Measurements from ENCODE around the gene PLLP. TPM values are rescaled to one million over a fixed set of nuclear protein-coding genes. Genes with fewer than 3 reads are reported as not detected.
"Not testable (repeated sequence)": the region's sequence is repeated elsewhere in the genome, so short reads cannot be mapped to it uniquely, and the experiment has no call there.

PLLP gene
- total RNA-seq, 4 donors from 2014 or later: 13.6 to 38.5 (median 30.1) TPM

DNA sequence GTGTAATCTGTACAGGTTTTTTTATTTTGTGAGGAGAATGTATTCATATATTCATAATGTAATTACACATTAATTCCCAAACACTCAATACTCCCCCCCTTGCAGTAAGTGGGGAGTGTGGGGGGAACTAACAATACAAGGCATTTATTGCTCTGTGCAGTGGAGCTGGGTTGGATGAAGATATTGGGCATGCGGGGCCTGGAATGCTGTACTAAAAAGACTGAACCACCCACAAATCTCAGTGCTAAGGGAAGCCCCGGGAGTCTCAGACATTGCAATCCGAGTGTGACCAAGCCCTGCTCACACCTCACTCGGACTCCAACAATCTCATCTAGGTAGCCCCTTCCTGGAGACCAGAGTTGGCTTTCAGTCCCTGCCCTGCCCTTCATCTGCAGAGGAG is 6.0 kb downstream of the PLLP start:
- Histone ChIP-seq H3K4me3 (replicated peaks in 1 of 3) (no peak overlapping the region), H3K9me3 (no peaks in the 10 kb centered on the region), H3K4me1 (peaks cover 11 to 20% of the 10 kb centered on the region in 2 donors), H3K27ac (no peak overlapping the region), H3K27me3 (no peaks in the 10 kb centered on the region), H3K36me3 (no peaks in the 10 kb centered on the region)
- WGBS, 2 donors: 89 to 92% methylated on average over 3 to 4 of the region's 4 CpGs
- DNase-seq: no peak
- intact Hi-C loops (cut with DNase I): no loop called here
- TF ChIP-seq, protein P1, sequence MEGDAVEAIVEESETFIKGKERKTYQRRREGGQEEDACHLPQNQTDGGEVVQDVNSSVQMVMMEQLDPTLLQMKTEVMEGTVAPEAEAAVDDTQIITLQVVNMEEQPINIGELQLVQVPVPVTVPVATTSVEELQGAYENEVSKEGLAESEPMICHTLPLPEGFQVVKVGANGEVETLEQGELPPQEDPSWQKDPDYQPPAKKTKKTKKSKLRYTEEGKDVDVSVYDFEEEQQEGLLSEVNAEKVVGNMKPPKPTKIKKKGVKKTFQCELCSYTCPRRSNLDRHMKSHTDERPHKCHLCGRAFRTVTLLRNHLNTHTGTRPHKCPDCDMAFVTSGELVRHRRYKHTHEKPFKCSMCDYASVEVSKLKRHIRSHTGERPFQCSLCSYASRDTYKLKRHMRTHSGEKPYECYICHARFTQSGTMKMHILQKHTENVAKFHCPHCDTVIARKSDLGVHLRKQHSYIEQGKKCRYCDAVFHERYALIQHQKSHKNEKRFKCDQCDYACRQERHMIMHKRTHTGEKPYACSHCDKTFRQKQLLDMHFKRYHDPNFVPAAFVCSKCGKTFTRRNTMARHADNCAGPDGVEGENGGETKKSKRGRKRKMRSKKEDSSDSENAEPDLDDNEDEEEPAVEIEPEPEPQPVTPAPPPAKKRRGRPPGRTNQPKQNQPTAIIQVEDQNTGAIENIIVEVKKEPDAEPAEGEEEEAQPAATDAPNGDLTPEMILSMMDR (IDR thresholded peaks at IDR 0.05): no peak
- TF ChIP-seq POLR2A (IDR thresholded peaks at IDR 0.05): no peak

DNA sequence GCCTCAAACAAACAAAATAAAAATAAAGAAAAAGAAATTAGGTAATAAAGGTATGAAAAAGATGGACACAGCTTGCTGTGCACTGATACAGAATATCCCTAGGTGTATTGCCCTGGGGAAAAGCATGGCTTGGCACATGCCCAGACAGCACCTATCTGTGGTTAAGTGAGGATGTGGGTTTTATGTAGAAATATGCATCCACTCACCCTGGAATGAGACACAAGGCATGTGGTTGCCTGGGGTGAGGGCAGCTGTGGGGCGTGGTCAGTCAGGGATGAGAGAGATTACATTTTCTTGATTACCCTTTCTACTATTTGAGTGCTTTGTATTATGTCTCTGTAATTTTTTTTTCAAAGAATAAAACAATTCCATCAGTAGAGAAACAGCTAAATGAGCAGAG is 6.9 kb downstream of the PLLP start:
- intact Hi-C loops (cut with DNase I): no loop called here
- H3K9me3 ChIP-seq: no peaks in the 10 kb centered on the region
- no peaks in the 10 kb centered on the region for H3K36me3 ChIP-seq
- H3K27me3 ChIP-seq: no peaks in the 10 kb centered on the region
- no peak overlapping the region for H3K27ac ChIP-seq
- no peak for TF ChIP-seq POLR2A (IDR thresholded peaks at IDR 0.05)
- TF ChIP-seq, protein P1 (IDR thresholded peaks at IDR 0.05): no peak
- no peak overlapping the region for H3K4me3 ChIP-seq (replicated peaks in 1 of 3)
- H3K4me1 ChIP-seq: peaks cover 3 to 11% of the 10 kb centered on the region in 2 donors
- 81 to 88% methylated on average over 1 of the region's 1 CpG for WGBS, 2 donors
- no peak for DNase-seq

DNA sequence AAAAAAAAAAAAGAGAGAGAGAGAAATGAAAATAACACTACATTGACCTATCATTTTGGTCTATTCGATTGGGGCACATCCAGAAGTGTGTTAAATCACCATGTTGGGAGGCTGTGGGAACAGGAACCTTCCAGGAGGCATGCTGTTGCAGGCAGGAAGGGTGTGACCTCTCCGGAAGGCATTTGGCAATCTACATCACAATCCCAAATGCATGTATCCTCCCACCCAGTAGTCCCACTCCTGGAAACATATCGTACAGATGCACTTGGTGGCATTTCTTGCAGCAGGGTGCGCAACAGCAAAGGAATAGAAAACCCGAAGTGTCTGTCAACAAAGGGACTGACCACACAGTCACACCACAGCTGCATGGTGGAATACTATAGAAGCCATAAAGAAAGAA is 7.9 kb downstream of the PLLP start:
- 73 to 82% methylated on average over 5 of the region's 5 CpGs for WGBS, 2 donors
- H3K27ac ChIP-seq: no peak overlapping the region

GRCh38 chr16:57275946-57276345 is 8.5 kb downstream of the PLLP start:
- WGBS, 2 donors: 72 to 84% methylated on average over 5 of the region's 5 CpGs
- DNase-seq; H3K9me3 ChIP-seq; H3K36me3 ChIP-seq; H3K27me3 ChIP-seq; H3K27ac ChIP-seq; intact Hi-C loops (cut with DNase I); H3K4me1 ChIP-seq; H3K4me3 ChIP-seq (replicated peaks in 1 of 3): not testable (repeated sequence)

More for the DNA sequence above, 7.9 kb downstream of the PLLP start:
- no peaks in the 10 kb centered on the region for H3K36me3 ChIP-seq
- H3K4me3 ChIP-seq (replicated peaks in 1 of 3): no peak overlapping the region
- no peaks in the 10 kb centered on the region for H3K27me3 ChIP-seq
- DNase-seq: no peak
- intact Hi-C loops (cut with DNase I): no loop called here
- H3K9me3 ChIP-seq: no peaks in the 10 kb centered on the region
- TF ChIP-seq POLR2A (IDR thresholded peaks at IDR 0.05): no peak
- TF ChIP-seq, protein P1 (IDR thresholded peaks at IDR 0.05): no peak
- peaks cover 0 to 7% of the 10 kb centered on the region in 2 donors for H3K4me1 ChIP-seq

DNA sequence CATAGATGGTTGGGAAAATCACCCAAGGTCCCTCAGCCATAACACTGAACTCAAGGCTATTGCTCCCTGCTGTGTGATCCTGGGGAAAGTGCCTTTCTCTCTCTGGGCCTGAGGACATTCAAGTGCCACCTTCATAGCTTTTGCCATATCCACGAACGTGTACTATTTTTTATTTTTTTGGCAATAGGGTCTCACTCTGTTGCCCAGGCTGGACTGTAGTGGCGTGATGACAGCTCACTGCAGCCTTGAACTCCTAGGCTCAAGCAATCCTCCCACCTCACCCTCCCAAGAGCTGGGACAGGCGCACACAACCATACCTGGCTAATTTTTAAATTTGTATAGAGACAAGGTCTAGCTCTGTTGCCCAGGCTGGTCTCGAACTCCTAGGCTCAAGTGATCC is 10.6 kb downstream of the PLLP start:
- Histone ChIP-seq H3K27ac (no peak overlapping the region), H3K4me1 (peaks cover 2 to 9% of the 10 kb centered on the region in 2 donors), H3K9me3 (no peaks in the 10 kb centered on the region), H3K4me3 (replicated peaks in 1 of 3) (no peak overlapping the region), H3K27me3 (no peaks in the 10 kb centered on the region), H3K36me3 (no peaks in the 10 kb centered on the region)
- WGBS, 2 donors: 88 to 95% methylated on average over 5 of the region's 5 CpGs
- intact Hi-C loops (cut with DNase I): no loop called here
- no peak for DNase-seq
- no peak for TF ChIP-seq POLR2A (IDR thresholded peaks at IDR 0.05)
- TF ChIP-seq, protein P1 (IDR thresholded peaks at IDR 0.05): no peak

DNA sequence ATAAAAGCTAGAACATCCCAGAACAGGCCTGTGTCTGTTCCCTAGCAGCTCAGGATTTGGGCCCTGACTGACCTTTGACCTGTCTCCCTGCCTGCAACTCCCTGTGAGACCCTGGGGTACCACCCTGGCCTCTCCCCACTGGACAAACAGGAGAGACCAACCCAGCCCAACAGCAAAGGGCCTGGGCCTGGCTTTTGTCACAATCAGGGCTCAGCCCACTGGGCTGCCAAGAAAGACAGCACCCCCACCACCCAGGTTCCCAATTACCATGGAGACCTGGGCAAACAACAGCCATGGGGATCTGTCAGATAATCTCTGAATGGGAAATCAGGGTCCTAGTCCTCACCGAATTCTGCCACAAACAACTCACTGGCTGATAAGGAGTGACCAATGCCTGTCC is 11.1 kb downstream of the PLLP start:
- no peak overlapping the region for H3K27ac ChIP-seq
- no peaks in the 10 kb centered on the region for H3K9me3 ChIP-seq
- H3K4me3 ChIP-seq (replicated peaks in 1 of 3): no peak overlapping the region
- peaks cover 6 to 14% of the 10 kb centered on the region in 2 donors for H3K4me1 ChIP-seq
- intact Hi-C loops (cut with DNase I): no loop called here
- 80 to 89% methylated on average over 1 of the region's 1 CpG for WGBS, 2 donors
- no peaks in the 10 kb centered on the region for H3K36me3 ChIP-seq
- no peak for DNase-seq
- H3K27me3 ChIP-seq: no peaks in the 10 kb centered on the region
- TF ChIP-seq, protein P1 (IDR thresholded peaks at IDR 0.05): no peak
- TF ChIP-seq POLR2A (IDR thresholded peaks at IDR 0.05): no peak
